COLO829 (cell line): ENCODE data around the gene HOXA3.

ENCODE experiments used
- DNase-seq: peaks from one replicate; pipeline ENCODE4 v3.0.0; 2012; ENCODE audit warnings: low spot score

The HOXA3 gene

DNA sequence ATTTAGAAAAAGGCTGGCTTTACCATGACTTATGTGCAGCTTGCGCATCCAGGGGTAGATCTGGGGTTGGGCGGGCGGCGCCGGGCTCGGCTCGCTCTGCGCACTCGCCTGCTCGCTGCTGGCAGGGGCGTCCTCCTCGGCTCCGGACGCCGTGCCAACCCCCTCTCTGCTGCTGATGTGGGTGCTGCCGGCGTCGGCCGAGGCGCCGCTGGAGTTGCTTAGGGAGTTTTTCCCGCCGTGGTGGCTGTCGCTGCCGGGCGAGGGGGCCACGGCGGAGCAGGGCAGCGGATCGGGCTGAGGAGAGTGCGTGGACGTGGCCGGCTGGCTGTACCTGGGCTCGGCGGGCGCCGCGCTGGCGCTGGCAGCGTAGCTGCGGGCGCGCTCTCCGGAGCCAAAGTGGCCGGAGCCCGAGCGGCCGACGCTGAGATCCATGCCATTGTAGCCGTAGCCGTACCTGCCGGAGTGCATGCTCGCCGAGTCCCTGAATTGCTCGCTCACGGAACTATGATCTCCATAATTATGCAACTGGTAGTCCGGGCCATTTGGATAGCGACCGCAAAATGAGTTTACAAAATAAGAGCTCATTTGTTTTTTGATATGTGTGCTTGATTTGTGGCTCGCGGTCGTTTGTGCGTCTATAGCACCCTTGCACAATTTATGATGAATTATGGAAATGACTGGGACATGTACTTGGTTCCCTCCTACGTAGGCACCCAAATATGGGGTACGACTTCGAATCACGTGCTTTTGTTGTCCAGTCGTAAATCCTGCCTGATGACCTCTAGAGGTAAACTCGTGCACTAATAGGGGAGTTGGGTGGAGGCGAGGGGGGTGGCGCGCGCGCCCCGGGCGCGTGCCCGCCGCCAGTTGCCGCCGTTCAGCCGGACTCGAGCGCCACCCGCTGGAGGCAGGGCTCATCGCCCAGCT lies 9.1 kb downstream of the HOXA3 start, which contains the start of gene HOXA5:
TSS of gene HOXA5 (minus strand) at position 659 of the 927 bp plus-strand sequence. CDS start at position 585, 74 bp downstream.
- no peak for DNase-seq

- no peak for DNase-seq
Observed at GRCh38 chr7:27142580-27143022, 9.8 kb downstream of the HOXA3 start.

- no peak for DNase-seq
Observed at GRCh38 chr7:27141923-27142579, 10.3 kb downstream of the HOXA3 start.

- DNase-seq, result no peak
Observed at GRCh38 chr7:27141137-27141922, 11.1 kb downstream of the HOXA3 start.

DNA sequence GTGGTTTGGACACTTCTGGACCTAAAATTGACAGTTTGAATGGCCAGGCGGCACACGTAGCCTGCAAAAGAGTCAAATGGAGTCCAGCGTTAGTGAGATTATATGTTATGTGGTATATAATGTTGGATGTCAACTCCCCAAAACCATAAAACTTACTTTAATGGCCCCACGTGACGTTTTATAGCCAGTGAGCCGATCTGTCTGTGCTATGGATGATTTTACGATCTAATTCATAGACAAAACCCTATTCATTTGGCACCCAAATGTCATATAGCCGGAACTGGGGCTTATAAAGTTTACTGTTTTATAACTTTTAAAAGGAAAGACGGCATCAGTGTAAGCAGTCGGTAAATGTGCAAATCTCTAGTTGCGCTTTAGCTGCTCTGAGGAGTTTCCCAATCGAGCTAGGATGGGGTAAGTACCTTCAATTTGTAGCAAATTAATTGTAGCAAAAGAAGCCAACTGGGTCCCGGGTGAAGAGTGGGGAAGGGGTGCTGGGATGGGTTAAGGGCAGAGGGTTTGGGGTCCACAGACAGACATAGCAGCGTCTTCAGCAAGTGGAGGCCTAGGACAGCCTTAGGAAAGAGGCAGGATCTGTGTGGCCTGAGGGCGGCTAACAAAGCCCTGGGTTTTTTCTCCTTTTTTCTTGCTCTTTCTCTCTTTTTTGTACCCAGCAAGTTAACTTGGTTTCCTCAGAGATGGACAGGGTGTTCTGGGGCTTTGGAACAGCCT lies 12.1 kb downstream of the HOXA3 start:
- DNase-seq, result no peak

GRCh38 chr7:27139334-27140125 lies 12.9 kb downstream of the HOXA3 start:
- no peak for DNase-seq

DNA sequence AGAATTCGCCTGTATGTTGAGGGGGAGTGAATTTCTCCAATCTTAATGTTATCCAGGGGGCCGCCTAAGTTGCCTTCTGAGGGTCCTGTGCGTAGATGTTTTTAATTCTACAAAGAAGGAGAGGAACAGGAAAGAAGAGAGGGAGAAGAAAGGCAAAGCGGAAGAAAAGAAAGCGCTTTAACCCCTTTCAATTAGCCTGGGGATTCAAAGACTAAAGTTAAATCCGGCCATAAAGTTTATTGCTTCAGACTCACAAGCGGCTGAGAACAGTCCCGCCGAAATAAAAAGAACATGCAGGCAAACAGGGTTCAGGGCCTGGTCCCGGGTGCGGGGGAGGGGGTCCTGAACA lies 13.4 kb downstream of the HOXA3 start:
- DNase-seq, result no peak

DNA sequence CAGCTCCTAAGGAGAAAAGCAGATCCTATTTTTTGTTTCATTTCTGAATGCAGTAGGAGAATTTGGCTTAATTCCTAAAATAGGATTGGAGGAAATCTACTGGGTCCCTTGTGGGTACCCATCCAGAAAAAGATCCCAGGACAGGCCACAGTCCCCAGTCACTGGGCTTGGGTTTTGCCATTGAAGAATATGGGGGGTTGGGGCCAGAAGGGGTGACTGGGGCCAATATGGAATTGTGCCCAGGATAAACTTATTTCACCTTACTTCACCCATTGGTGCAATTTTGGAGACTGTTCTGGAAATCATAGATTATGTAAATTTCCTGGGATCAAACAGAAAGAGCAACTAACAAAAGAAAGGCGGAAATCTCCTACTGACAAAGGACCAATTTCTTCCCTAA lies 13.9 kb downstream of the HOXA3 start:
- DNase-seq, result no peak

DNA sequence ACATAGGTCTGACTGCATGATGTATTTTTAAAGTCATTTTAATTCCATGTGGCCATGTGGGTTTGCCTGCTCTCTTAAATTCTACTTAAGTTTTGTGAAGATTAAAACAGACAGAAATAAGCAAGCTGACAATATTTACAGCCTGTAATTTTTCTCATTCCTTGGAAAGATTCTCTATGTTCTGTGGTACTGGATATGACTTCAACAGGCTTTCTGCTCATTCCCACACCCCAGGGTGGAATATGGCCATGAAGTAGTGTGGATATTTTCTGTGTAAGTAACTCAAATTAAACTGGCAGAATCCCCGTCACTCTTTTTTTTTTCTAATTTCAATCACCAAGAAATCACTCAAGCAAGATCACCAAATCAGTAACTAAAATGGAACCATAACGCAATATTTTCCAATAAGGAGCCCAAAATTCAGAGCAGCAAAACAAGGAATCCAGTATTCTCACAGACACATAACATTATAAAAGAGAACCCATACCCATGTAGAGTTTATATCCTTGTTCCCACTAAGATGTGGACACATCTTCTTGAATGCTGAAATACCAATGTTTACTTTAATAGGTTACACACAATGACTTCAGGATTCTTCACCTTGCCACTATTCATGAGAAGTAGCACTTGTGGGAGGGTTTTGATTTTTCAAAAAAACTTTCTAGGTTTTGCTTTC lies 14.6 kb downstream of the HOXA3 start:
- no peak for DNase-seq

DNA sequence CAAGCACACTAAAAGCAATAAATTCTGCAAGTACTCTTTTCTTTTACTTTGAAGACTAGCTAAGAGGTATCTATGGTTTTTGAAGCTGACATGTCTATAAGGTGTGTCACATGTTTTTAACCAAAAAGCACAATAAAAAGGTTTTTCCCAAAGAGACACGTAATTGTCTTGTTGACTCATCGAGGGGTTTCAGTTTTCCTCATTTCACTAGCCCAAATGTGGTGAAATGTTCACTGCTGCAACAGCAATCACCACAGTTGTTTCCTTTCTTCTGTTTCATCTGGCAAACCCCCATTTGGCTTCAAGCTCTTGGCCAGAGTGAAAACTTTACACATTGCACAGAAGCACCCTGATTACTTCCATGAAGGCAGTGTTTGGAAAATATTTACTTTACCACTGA lies 18.0 kb downstream of the HOXA3 start:
- no peak for DNase-seq

- no peak for DNase-seq
Observed at GRCh38 chr7:27133409-27134231, 18.8 kb downstream of the HOXA3 start.

- no peak for DNase-seq
Observed at GRCh38 chr7:27132978-27133377, 19.4 kb downstream of the HOXA3 start.

DNA sequence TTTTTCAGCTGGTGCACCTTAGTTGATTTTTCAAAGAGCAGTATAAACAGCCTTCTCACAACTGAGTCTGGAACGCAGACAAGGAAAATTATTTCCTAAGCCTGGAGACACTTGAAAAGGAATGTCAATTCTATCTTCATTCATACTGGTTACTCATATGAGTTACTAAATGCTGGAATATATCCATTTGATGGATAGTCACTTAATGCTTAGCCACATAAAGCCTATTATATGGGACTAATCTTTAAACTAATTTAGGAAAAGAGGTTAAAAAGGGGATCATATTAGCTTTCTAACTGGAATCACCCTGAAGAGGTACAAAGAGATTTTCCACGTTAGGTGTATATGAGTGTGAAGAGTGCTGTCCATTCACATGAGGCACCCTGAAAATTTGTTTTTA lies 20.2 kb downstream of the HOXA3 start:
- no peak for DNase-seq

DNA sequence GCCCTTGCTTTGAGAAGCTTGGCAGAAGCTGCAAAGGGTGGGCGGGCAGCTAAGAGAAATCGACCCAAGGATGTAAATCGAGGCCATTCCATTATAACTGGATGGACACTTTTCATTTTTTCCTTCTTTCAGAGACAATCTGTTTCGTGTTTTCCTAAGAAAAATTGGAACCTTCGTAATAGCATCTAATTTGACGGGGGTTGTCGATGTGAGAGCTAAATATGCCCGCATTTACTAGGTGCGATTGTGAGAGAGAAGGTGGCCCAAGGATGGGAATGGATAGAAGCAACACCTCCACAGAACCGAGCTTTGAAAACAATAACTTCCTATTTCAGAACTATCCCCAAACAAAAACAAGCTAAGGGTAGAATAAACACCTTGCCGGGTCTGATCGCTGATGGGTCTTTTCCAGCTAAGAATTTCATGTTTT lies 21.0 kb downstream of the HOXA3 start:
- no peak for DNase-seq

DNA sequence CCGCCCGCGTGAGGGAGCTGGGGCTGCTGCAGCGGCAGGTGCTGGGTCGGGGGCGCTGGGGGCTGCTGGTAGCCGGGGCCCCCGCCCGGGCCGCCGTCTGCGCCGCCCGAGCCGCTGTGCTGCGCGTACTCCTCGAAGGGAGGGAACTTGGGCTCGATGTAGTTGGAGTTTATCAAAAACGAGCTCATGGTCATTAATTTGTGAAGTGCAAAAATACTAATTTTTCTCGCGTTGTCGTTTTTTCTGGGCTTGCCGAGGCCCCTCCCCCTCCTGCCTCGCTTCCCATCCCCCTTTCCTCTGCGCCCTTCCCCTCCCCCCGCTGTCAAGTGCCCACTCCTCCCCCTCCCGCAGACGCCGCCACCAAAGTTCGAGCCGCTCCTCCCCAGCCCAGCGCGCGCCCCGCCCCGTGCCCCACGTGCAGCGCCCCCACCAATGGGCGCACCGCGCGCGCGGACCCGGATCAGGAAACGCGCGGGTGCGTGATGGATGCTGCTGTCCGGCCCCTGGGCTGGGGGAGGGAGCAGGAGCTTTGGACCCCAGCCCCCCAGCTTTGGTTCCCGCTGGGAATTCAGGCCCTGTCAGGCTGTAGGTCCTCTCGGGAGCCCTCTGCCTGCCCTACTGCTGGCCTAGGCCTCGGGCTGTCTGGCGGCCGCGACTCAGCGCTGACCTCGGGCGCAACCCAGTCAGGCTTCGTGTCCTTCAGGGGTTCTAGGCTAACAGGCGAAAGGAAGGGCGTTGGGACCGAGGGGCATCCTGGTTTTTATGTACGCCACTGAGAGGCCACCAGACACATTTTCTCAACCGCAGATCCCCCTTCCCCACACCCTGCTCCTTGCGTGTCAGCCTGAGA lies 21.6 kb downstream of the HOXA3 start, which contains the start of gene HOXA4:
TSS of gene HOXA4 (minus strand) at position 218 of the 850 bp plus-strand sequence. CDS start at position 194, 24 bp downstream.
- DNase-seq, result peak; percentile 84

DNA sequence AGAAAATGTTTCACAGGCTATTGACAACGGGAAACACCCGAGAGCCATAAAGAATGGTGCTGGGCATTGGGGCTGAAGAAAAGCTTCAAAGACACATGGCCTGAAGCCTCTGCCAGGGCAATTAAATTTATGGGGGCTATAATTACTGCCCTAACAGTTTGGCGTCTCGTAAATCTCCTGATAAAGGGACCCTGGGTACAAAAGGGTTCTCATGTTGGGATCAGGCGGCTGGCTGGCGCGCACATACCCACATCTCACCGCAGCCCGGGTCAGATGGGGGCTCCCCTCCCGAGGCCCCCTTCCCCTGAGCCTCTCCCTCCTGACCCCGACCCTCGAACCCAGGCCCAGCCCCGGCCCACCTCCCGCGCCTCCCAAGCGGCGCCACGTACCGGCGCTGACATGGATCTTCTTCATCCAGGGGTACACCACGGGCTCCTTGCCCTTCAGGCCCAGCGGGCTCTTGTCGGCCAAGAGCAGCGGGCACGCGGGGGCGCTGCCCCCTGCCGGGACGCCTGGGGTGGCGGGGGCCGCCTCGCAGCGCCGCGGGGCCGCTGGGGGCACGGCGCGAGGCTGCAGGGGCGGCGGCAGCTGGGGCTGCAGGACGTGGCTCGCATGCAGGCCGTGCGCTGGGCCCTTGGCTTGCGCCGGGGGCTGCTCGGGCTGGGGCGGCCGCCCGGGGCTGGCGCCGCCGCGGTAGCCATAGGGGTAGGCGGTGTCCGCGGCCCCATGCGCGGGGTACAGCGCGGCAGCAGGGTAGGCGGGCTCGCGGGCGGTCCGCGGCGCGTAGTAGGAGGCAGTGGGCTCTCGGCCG lies 22.4 kb downstream of the HOXA3 start:
- DNase-seq, result no peak
